DOHH2 (cell line): ENCODE results near the gene CZIB.

ENCODE experiments used
- H3F3A ChIP-seq: fragments of 200-600 bp; sonication (generic), shearing (Covaris generic); 2 replicates; pipeline ENCODE4 v1.6.0; 2016; ENCODE audit warnings: antibody characterized with exemption, mild to moderate bottlenecking; ENCODE audit not compliant: control insufficient read depth, insufficient read depth
- H3K27ac ChIP-seq: fragments of 200-600 bp; sonication (generic); 2 replicates; pipeline ENCODE4 v1.5.1; 2014; ENCODE audit warnings: low read depth, mild to moderate bottlenecking, low read length, moderate library complexity
- H3K27me3 ChIP-seq: fragments of 200-600 bp; sonication (generic); 2 replicates; pipeline ENCODE4 v1.6.1; 2014; ENCODE audit warnings: mild to moderate bottlenecking, low read length, mixed read lengths; ENCODE audit not compliant: control insufficient read depth
- H3K36me3 ChIP-seq: fragments of 200-600 bp; sonication (generic); 2 replicates; pipeline ENCODE4 v1.6.1; 2014; ENCODE audit warnings: mild to moderate bottlenecking, low read length, moderate library complexity, mixed read lengths; ENCODE audit not compliant: control insufficient read depth
- H3K4me1 ChIP-seq: fragments of 200-600 bp; sonication (generic); 2 replicates; pipeline ENCODE4 v1.6.1; 2014; ENCODE audit warnings: mild to moderate bottlenecking, low read length, mixed read lengths; ENCODE audit not compliant: control insufficient read depth
- H3K4me2 ChIP-seq: fragments of 200-600 bp; sonication (generic); 2 replicates; pipeline ENCODE4 v1.6.0; 2014; ENCODE audit warnings: mild to moderate bottlenecking, low read length, moderate library complexity
- H3K4me3 ChIP-seq: fragments of 200-600 bp; sonication (generic); 2 replicates; pipeline ENCODE4 v1.5.1; 2014; ENCODE audit warnings: mild to moderate bottlenecking, low read length, mixed read lengths
- H3K79me2 ChIP-seq: fragments of 200-600 bp; sonication (generic); 2 replicates; pipeline ENCODE4 v1.6.1; 2014; ENCODE audit warnings: mild to moderate bottlenecking, low read length, mixed read lengths; ENCODE audit not compliant: control insufficient read depth
- H3K9me2 ChIP-seq: fragments of 200-600 bp; sonication (generic); replicated peaks from 2 replicates; pipeline ENCODE4 v1.6.1; 2014; ENCODE audit warnings: mild to moderate bottlenecking, low read length, mixed read lengths; ENCODE audit not compliant: control insufficient read depth
- H3K9me3 ChIP-seq: fragments of 200-600 bp; sonication (generic); 2 replicates; pipeline ENCODE4 v1.6.1; 2014; ENCODE audit warnings: antibody characterized with exemption, low read length, mixed read lengths; ENCODE audit not compliant: control insufficient read depth, insufficient read depth
- H4K20me1 ChIP-seq: fragments of 200-600 bp; sonication (generic); 2 replicates; pipeline ENCODE4 v1.6.0; 2014; ENCODE audit warnings: low read depth, mild to moderate bottlenecking, antibody characterized with exemption, low read length, moderate library complexity; ENCODE audit not compliant: control insufficient read depth, insufficient read depth
- CTCF ChIP-seq: fragments of 200-600 bp; sonication (generic); IDR thresholded peaks from one replicate; pipeline ENCODE4 v1.5.1; 2014; ENCODE audit warnings: antibody characterized with exemption, mild to moderate bottlenecking, low read depth, low read length; ENCODE audit not compliant: poor library complexity, severe bottlenecking
- EZH2phosphoT487 ChIP-seq: fragments of 200-600 bp; sonication (generic); IDR thresholded peaks from 2 replicates; pipeline ENCODE4 v1.6.1; 2017; ENCODE audit warnings: borderline replicate concordance, mild to moderate bottlenecking, antibody characterized with exemption, low read length, moderate library complexity, mixed read lengths

Gene CZIB

GRCh38 chr1:53166912-53167311 is 53.5 kb downstream of the CZIB start:
- H3K4me3 ChIP-seq, result no peak overlapping the region
- H4K20me1 ChIP-seq, result no peaks in the 10 kb centered on the region
- TF ChIP-seq EZH2phosphoT487, result no peak
- no peak for TF ChIP-seq CTCF
- no peaks in the 10 kb centered on the region for H3K9me2 ChIP-seq
- peaks cover 17% of the 10 kb centered on the region for H3K27me3 ChIP-seq
- no peaks in the 10 kb centered on the region for H3K36me3 ChIP-seq
- no peak overlapping the region for H3K4me2 ChIP-seq
- no peaks in the 10 kb centered on the region for H3K79me2 ChIP-seq
- H3K9me3 ChIP-seq, result no peaks in the 10 kb centered on the region
- H3K4me1 ChIP-seq, result no peaks in the 10 kb centered on the region
- no peak overlapping the region for H3K27ac ChIP-seq
- no peaks in the 10 kb centered on the region for H3F3A ChIP-seq

DNA sequence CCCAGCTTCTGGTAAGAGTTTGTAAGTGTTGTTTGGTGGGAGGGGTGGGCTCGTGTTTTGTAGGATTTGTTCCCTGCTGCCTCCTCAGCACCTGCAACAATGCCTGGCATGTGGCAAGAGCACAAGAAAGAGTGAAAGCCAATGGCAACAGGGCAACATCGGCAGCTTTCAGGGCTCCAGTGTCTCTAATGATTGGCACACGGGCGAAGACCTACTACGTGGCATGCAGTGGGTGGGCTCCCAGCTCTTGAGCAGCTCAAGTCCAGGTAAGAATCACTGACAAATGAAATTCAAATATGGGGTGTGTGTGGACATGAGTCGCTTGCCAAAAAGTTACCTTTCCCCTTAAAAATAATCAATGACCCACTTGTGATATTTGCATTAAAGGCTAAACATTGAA is 54.1 kb downstream of the CZIB start:
- Histone ChIP-seq H3K4me2 (no peak overlapping the region), H3K9me2 (no peaks in the 10 kb centered on the region), H3K4me1 (no peaks in the 10 kb centered on the region), H3K27me3 (peaks cover 15% of the 10 kb centered on the region), H3K36me3 (no peaks in the 10 kb centered on the region), H3K4me3 (no peak overlapping the region), H3K9me3 (no peaks in the 10 kb centered on the region), H3F3A (no peaks in the 10 kb centered on the region), H4K20me1 (no peaks in the 10 kb centered on the region), H3K27ac (no peak overlapping the region), H3K79me2 (no peaks in the 10 kb centered on the region)
- no peak for TF ChIP-seq EZH2phosphoT487
- no peak for TF ChIP-seq CTCF

GRCh38 chr1:53165408-53165961 is 54.9 kb downstream of the CZIB start:
- H3K9me2 ChIP-seq, result no peaks in the 10 kb centered on the region
- H3K36me3 ChIP-seq, result no peaks in the 10 kb centered on the region
- no peak for TF ChIP-seq CTCF
- no peak for TF ChIP-seq EZH2phosphoT487
- H4K20me1 ChIP-seq, result no peaks in the 10 kb centered on the region
- no peak overlapping the region for H3K4me3 ChIP-seq
- no peaks in the 10 kb centered on the region for H3K9me3 ChIP-seq
- peaks cover 14% of the 10 kb centered on the region for H3K27me3 ChIP-seq
- no peaks in the 10 kb centered on the region for H3F3A ChIP-seq
- no peak overlapping the region for H3K27ac ChIP-seq
- H3K79me2 ChIP-seq, result no peaks in the 10 kb centered on the region
- H3K4me2 ChIP-seq, result no peak overlapping the region
- H3K4me1 ChIP-seq, result no peaks in the 10 kb centered on the region
